T-helper 2 cell treated with Interferon-gamma antibody and Interleukin-4, amounts not matched to agents 100 ng/mL and 5 ng/mL, for 36 hours (primary cell): ENCODE measurements around the gene DLEC1. TPM values are rescaled to one million over a fixed set of nuclear protein-coding genes. Genes with fewer than 3 reads are reported as not detected.
"Not testable (repeated sequence)": the region's sequence is repeated elsewhere in the genome, so short reads cannot be mapped to it uniquely, and the experiment has no call there.

Experiments used
- intact Hi-C: fragments of 100-400 bp; cut with micrococcal nuclease; formaldehyde crosslinking; loops from one replicate; pipeline ENCODE4 v1.15.1; 2023
- total RNA-seq: library from RNA; stranded (reverse); gene quantifications from 2 replicates; pipeline ENCODE4 v1.2.3, GENCODE V29; 2022

Gene DLEC1
- total RNA-seq, 1 donor from 2014 or later, result 1.1 TPM

GRCh38 chr3:38017445-38018295 is 21.3 kb upstream of the DLEC1 start:
- intact Hi-C loops, result no loop called here

- intact Hi-C loops, result no loop called here
Measured at GRCh38 chr3:38018296-38019266, 20.4 kb upstream of the DLEC1 start.

GRCh38 chr3:38019658-38020341 is 19.2 kb upstream of the DLEC1 start:
- intact Hi-C loops, result no loop called here

- intact Hi-C loops, result no loop called here
Measured at GRCh38 chr3:38020342-38020726, 18.7 kb upstream of the DLEC1 start.

- intact Hi-C loops, result no loop called here
Measured at GRCh38 chr3:38021196-38021595, 17.8 kb upstream of the DLEC1 start.

- intact Hi-C loops, result no loop called here
Measured at GRCh38 chr3:38022301-38022700, 16.7 kb upstream of the DLEC1 start.

- intact Hi-C loops, result no loop called here
Measured at GRCh38 chr3:38022896-38023709, 15.9 kb upstream of the DLEC1 start.

- intact Hi-C loops, result no loop called here
Measured at GRCh38 chr3:38026856-38027255, 12.2 kb upstream of the DLEC1 start.

GRCh38 chr3:38027466-38028465 is 11.2 kb upstream of the DLEC1 start:
- intact Hi-C loops, result no loop called here

GRCh38 chr3:38028621-38029361 is 10.2 kb upstream of the DLEC1 start:
- intact Hi-C loops, result no loop called here

- intact Hi-C loops, result no loop called here
Measured at GRCh38 chr3:38029400-38030125, 9.4 kb upstream of the DLEC1 start, which contains the start of gene PLCD1. PLCD1 (minus strand) TSS chr3:38029642; CDS start chr3:38029539, 103 bp downstream.

- intact Hi-C loops, result no loop called here
Measured at GRCh38 chr3:38030126-38031021, 8.6 kb upstream of the DLEC1 start.

GRCh38 chr3:38031022-38031994 is 7.7 kb upstream of the DLEC1 start:
- intact Hi-C loops, result no loop called here

- intact Hi-C loops, result no loop called here
Measured at GRCh38 chr3:38032328-38032865, 6.6 kb upstream of the DLEC1 start.

GRCh38 chr3:38033586-38033985 is 5.4 kb upstream of the DLEC1 start:
- intact Hi-C loops, result not testable (repeated sequence)
